RPMI7951 (cell line): Measurements from ENCODE around the gene RAMACL. TPM values are rescaled to one million over a fixed set of nuclear protein-coding genes. Genes with fewer than 3 reads are reported as not detected.
A peak's percentile ranks its signal among the peaks of the same experiment; 100 is the strongest.
"Not testable (repeated sequence)": the region's sequence is repeated elsewhere in the genome, so short reads cannot be mapped to it uniquely, and the experiment has no call there.

Experiments
- DNase-seq: peaks from one replicate; pipeline ENCODE4 v3.0.0-alpha.2; 2012; ENCODE audit warnings: low read depth
- total RNA-seq: library from RNA; depleted of rRNA; stranded (reverse); fragments of >200 nt; shearing (Covaris generic); gene quantifications from 2 replicates; pipeline ENCODE4 v1.2.3, GENCODE V29; 2014

The RAMACL gene
- total RNA-seq, 1 experiment from 2014 or later = 0.24 TPM

DNA sequence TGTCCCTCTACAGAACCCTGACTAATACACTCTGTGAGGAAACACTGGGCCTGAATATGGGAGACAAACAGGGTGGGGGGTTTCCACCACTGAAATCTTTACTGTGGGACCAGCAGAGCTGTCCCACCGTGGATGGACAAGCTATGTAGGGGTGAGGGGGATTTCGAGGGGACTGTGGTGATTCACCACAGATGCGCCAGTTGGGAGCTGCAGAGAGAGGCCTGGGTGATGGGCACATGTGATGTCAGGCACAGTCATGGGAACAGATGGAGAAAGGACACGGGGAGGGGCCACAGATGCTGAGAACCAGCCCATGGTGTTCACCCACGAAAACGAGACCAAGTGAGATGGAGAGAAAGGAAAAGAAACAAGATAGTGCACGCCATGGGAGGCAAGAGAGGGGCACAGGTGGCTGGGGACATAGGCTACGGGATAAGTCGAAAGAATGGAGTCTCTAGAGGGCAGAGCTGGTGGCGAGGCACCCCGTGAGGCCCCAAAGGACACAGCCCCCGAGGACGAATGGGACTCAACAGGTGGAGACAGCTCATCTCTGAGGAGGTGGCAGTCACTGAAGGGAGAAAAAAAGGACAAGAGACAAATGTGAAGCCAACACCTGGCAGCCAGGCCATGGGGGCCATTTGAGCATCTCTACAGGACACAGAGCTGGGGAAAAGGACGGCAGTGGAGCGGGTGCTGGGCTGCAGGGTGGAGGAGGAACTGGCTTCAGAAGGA is 10.5 kb upstream of the RAMACL start:
- DNase-seq = no peak

DNA sequence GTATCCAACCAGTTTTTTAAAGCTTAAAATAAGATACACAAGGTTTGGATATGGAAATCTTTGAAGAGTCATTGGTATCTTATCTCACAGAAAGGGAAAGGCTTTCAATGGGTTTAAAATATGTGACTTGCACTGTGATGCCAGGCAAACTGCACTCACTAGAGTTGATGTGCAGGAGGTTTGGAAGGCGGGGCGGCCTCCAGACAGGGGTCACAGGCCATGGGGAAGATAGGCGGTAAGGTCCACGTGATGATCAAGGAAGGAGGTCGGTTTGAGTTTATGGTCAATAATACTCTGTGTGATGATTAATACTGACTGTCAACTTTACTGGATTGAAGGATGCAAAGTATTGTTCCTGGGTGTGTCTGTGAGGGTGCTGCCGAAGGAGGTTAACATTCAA is 9.5 kb upstream of the RAMACL start:
- DNase-seq = no peak

DNA sequence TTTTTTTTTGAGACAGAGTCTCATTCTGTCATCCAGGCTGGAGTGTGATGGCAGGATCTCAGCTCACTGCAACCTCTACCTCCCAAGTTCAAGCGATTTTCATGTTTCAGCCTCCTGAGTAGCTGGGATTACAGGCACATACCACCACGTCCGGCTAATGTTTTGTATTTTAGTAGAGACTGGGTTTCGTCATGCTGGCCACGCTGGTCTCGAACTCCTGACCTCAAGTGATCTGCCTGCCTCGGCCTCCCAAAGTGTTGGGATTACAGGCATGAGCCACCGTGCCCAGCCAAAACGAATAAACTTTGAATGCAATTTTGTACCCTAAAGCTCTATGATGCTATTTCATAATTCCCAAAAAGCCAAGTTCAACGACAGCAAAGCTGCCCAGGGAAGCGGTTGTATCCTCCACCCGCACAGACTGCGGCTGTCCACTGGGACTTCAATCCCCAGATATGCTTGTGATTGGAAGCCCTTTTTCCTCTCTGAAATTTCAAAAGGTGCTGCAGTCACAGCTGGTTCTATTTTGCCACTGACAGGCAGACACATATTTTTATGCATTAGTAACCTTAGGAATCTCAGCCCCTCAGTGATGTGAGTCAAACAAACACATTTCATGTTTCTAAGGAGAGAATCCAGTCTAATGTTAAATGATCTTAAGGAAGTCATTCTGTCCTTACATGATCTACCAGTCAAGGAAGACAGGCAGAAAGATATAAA is 8.7 kb upstream of the RAMACL start:
- peak; percentile 68 for DNase-seq

DNA sequence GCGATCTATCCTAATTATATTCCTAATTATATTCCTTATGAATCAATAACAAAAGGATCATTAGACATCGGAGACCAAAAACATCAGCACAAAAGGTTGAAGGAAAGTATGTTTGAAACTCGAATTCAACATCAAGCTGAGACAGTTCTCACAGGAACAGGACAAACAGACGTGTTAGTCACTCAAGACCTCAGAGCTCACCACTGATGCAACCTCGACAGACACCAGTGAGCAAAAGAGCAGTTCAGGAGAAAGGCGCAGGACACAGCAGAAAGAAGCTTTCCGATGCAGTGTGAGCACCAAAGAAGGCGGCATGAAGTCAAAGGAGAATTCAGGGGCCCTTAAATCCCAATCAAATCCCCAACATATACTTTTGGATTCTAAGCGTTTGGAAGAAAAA is 6.3 kb upstream of the RAMACL start:
- no peak for DNase-seq

DNA sequence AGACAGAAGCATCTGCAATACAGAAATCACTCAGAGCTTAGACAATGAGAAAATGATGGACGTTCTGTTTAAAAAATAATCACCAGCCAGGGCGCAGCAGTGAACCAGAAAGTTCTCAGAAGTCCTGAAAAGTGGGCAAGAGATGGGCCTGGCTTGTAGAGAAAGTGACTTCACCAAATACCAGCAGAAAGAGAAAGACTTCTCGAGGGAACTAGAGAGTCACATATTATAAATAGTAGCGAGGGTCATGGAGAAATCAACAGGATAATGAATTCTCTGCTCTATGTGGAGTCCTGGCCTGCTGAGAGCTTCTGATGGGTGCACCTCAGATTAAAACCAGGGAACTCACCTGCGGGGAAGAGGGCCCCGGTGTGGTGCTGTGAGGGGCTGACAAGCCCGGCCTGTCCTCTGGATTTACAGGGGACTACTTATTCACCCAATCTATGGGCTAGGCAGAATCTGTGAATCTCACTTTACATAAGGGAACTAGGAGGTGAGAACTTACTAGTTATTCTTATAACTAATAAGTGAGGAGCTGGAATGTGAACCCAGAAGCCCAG is 5.6 kb upstream of the RAMACL start:
- no peak for DNase-seq

DNA sequence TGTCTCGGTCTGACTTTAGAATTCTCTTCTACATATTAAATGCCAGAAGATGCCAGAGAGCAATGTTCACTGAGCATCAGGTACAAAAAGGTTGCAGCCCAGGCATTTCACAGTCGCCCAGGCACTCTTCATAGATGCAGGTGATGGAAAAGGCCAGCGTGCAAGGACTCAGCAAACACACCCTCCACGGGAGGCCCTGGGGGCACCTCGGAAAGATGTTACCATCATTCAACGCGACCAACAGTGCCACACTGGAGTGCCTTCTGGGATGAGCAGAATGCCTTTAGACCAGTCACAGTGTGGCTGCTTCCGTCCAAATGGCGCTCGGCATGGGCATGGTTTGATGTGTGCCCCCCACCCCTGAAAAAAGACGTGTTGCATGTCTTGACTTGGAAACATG is 4.5 kb upstream of the RAMACL start:
- no peak for DNase-seq

DNA sequence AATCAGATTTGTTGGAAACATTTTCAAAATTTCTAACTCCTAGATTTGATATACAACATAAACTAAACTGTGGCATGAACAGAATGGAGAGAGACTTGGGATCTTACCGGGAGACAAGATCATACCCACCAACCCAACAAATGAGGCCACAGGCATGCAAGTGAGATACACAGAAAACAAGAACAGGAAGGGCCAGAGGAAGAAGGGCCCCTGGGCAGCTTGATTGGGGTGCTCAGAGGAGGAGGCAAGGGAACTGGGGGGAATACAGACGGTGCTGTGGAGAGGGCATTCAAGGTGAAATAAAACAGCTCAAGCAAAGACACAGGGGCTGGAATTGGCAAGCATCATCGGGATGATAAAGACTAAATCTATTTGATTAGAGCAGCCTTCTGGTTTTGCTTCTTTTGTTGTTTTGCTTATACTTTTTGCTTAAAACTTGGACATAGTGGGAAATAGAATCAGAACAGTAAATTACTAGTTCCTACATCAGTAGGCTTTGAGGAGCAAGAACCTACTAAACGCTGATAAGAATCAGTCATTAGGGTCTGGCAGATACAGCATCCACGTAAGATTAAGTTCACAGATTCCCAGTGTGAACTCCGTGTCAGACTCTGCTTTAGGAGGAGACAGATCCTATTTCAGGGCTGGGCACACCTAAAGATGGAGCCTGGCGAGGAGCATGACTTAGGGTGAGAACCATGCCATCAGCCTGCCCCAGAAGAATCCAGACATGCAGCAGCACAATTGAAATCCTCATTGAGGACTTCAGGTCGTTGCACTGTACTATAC is 3.5 kb upstream of the RAMACL start:
- no peak for DNase-seq

DNA sequence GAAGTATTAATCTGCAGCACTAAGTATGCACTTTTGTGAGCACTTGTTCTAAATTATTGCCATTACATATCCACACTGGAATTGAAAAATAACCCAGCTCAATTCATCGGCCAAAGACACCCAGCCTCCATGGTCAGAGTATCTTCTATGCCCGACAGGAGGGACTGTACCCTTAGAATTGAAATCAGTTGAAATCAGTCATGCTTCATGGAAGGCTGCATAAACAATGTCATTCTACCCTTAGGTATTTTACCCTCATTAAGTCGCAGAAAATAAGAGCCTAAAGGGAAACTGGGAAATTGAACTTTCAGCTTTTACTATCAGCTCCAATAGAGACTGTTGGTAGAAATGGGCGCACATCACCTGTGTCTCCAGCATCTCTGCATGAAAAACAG is 2.9 kb upstream of the RAMACL start:
- no peak for DNase-seq

DNA sequence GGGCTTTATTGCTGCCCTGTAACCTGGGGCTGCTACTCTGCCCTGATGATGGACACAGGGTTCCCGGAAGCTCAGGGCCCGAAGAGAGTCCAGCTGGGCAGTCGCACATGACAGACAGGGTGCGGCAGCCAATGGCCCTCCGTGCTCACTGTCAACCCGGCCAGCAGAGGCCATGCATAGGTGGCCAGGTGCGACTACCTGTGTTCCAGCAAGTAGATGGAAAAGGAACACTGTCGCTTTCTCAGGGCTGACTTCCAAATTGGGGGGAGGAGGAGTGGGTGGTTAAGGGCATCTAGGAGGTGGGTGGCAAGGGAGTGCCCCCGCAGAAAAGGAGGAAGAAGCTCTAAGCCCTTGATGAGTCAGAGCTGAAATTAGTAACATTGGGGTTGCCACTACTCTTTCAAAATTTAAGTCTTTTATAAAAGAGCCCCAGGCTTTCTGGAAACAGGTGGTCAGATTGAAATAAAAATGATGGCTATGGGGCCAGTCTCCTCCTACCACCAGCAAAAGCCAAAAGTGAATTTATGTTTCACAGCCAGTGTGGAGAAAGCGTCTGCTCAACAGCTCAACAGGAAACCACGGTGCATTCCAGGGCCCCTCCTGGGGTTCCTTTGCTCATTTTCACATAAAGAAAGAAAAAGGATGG is 2.3 kb upstream of the RAMACL start:
- peak; percentile 65 for DNase-seq

DNA sequence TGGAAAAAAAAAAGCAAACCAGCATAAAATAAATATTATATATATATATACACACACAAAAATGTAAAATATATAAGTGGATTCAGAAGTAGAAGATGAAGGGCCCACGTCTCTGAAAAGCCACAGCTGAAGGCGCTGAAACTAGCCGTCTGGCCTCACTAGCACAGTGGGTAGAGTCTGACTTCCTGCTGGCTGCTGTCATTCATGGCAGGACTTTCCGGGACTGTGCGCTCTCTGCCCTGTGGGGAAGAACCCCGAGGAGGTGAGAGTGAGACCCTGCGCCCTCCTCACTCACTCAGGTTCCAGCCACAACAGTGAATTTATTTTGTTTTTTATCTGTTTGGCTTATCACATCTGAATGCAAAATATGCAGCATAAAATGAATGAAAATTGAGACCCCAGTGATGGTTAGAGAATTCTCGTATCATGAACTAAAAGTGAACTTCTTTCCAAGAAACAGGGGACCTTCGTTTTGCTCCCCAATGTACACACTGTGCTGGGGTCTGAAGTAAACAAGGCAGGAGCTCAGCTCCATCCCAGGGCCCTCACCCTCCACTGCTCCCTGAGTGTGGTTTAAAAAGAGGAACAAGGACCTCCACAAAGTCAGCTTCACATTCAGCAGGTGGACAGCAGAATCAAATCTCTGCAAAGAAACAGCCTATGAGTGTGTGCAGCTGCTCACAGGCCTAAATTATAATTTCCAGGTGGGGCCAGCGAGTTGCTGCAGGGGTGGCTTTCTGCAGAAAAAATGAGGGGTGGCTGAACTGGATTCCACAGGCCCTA is 1.3 kb upstream of the RAMACL start:
- DNase-seq = no peak

DNA sequence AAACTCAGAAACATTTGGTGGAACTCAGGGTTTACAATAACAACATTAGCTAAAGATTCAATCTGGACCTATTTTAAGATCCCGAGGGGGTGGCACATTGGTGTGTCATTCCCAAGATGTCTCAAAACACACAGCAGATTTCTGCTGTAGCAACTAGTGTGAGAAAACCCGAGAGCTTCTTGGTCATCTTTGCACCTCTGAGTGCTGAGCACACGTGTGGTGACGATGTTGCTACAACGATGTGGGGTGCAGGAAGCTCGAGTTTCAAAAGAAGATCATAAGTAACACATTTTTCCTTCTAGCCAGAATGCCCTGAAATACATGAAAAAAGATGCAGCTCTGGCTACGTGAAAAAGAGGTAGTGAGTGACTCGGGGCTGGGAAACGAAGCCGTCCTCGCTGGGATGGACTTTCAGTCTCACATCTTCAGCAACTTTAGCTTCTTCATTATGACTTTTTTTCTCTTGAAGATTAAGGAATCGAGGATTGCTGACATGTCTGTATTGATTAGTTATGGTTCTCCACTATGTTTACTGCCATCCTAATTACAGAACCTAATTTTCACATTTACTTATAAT is 1.5 kb downstream of the RAMACL start:
- no peak for DNase-seq

DNA sequence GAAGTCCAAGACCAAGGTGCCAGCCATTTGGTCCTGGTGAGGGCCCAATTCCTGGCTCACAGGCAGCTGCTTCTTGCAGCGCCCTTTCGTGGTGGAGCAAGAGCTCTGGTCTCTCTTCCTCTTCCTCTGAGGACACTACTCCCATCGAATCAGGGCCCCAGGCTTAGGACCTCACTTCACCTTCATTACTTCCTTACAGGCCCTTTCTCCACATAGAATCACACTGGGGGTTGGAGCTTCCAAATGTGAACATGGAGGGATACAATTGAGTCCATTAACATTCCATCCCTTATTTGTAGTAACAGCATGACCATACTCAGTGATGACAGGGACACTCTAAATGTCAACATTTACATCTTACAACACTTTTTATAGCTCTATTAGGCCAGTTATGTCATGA is 2.3 kb downstream of the RAMACL start:
- DNase-seq = no peak

DNA sequence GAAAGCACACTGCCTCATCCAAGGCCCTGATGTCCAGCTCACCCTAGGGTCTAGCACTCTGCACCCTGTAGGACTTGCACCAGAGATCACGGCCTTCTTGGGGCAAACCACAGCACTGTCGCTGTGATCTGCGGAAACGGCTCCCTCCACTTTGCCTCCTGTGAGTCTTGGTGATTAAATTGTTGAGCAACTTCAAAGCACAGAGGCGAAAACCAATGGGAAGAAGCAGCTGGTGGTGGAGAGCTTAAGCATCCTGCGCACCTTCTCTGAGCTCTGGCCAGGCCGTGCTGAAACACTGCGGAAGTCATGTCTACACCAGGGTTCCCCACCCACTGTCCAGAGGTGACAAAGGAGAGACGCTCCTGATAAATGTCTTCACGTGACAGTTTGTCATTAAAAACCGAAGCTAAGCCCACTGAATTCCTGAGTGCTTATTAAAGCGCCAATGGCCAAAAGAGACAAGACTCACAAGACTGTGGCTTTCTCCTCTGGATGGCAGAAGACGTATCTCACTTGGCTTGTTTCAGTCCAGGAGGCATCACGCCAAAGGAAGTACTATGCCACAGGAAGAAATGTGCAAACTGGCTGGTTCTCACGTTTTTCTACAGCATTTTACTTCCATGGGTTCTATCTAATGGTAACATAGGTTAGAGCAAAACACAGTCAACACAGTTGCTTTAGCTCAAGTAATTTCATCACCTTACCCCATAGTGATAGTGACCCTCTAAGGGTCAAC is 3.1 kb downstream of the RAMACL start:
- no peak for DNase-seq

DNA sequence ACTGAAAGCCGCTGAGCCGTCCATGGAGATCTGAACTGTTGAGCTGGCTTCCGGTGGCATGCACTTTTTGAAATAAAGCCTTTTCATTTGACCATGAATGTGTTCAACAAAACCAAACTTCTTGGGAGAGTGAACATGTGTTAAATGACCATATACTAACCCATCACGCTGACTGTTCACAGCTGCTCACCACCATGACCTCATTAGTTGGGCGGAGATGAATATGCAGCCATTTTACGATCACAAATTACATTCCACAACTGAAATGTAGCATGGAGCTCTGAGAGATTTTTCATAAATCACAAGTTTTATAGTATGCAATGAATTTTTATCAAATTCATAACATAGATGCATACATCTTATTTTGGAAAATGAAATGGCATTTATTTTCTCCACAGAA is 4.2 kb downstream of the RAMACL start:
- no peak for DNase-seq

DNA sequence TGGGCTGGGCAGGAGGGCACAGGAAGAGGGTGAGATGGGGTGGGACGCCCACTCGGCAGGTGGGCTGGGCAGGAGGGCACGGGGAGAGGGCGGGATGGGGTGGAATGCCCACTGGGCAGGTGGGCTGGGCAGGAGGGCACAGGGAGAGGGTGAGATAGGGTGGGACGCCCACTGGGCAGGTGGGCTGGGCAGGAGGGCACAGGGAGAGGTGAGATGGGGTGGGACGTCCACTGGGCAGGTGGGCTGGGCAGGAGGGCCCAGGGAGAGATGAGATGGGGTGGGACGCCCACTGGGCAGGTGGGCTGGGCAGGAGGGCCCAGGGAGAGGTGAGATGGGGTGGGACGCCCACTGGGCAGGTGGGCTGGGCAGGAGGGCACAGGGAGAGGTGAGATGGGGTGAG is 4.7 kb downstream of the RAMACL start:
- DNase-seq = not testable (repeated sequence)

DNA sequence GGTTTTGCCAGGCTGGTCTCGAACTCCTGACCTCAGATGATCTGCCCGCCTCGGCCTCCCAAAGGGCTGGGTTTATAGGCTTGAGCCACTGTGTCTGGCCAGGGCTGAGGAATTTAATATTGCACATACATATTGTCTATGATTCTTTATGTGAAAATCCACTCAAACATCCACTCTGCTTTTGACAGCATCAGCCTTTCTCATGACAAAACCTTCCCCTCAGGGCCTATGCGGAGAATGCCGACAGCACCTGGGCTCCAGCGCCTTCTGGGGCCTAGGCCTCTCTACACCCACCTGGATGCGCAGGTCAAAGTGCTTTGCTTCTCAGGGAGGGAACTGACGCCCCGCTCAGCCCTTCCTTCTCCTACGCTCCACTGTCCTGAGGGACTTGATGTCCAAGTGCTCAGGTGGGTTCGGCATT is 5.4 kb downstream of the RAMACL start:
- DNase-seq = no peak

DNA sequence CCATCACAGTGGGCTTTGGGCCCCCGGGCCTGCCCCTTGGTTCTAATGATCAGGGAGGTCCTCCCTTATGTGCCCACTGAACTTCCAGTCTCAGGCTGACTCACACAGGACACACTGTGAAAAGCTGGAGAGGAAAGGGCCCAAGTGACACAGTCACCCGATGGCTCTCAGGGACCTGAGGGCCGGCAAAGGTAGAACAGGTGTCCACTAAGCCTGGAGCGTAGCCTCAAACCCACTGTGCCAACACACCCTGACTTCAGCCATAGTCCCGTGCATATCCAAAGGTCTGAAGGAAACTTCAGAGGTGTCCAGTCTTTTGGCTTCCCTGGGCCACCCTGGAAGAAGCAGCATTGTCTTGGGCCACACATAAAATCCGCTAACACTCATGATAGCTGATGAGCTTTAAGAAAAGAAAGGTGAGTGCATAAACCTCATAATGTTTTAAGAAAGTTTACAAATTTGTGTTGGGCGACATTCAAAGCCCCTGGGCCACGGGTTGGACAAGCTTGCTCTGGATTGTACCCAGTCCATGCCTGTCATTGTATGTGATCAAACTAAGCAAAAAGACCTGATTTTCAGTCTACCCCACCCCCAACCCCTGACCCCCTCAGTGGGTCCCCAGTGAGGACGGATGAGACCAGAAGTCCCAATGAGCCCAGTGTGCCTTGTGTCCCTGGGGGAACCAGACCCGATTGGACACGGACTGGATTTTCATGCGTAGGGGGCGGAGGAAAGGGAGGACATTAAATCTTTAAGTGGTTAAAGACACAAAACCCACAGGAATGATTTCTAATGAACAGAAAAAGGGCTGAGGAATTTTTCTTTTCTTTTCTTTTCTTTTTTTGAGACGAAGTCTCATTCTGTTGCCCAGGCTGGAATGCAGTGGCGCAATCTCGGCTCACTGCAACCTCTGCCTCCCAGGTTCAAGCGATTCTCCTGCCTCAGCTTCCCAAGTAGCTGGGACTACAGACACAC is 6.1 kb downstream of the RAMACL start:
- no peak for DNase-seq

DNA sequence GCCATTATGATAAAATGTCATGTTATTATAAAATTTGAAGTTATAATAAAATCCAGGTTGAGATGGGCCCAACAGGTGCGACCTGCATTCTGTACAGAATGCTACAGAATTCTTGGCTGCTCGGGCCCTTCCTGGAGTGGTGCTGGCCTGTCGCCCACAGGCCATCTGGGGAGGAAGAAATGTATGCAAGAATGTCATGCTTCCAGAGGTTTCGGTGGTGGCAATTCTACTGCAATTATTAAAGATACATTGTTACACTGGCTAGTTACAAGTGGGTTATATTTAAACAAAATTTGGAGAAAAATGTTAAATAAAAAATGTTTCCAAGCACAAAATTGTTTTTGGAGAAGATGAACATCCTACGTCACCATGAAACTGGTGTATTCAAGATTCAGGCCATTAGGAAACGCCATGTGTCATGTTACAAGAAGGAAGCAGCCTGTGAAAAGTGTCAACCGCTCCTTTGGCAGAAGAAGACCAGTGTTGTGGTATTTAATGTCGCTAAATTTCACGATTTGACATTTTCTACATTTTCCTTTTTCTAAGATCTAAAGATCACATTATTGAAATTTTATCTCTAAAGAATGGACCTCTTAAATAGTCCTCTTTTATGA is 7.1 kb downstream of the RAMACL start:
- no peak for DNase-seq
